ENCODE measurements around the gene PPOX.

The PPOX gene

DNA sequence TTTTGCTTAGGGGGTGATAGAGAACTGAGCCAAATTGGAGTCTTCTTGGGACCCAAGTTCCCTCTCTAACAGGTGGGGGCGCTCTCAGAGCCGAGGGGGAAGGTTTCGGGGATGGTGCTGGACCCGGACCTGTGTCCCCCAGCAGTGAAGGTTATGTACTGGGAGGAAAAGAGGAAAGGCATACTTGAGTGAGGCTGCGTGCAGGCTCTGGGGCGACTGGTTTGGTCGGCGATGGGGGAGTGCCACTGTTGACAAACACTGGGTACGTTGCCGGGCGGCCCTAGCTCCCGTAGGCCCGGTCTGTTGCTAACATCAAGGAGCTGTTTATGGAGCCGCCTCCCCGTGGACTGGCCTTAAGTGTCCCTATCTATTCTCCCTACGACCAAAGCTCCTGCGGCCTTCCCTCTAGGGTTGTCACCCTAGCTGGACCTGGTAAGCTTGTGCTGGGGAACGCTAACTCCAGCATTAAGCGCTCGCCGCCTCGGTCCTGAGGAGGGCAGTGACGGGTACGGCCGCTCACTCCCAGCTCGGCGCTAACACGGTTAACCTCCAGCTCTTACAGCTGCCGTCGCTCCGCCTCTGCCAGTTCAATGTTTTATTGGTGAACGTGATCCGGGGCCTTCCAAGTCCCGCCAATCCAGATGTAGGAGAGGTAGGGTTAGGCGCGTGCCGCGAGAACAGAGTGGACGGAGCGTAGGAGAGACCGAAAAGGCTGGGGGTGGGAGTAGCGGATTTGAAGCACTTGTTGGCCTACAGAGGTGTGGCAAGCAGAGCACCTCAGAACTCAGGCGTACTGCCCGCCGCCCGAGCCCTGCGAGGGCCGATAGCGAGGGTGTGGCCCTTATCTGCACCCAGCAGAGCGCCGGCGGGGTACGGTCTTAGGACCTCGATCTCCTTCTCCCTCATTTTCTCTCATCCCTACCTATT, at the start of gene PPOX:
Gene PPOX, plus strand, starts transcription at position 685 of the 927 bp plus-strand sequence. CDS start 422 bp downstream, outside the sequence.
- in situ Hi-C loops (cut with MboI; ENCODE audit: low pct_unique_long_range_greater_than_20kb, low sequenced_read_pairs, unreplicated experiment), result no loop called here

GRCh38 chr1:161117759-161118581, 48.3 kb upstream of the PPOX start, which contains the start of the genes NIT1 and PFDN2:
NIT1 (plus strand) TSS chr1:161118105; CDS start chr1:161118177, 72 bp downstream.
PFDN2 (minus strand) TSS chr1:161118037; CDS start chr1:161118026, 11 bp downstream.
- DNase-seq (ENCODE audit: low spot score), result peak; percentile 91
- TF ChIP-seq, protein P1, sequence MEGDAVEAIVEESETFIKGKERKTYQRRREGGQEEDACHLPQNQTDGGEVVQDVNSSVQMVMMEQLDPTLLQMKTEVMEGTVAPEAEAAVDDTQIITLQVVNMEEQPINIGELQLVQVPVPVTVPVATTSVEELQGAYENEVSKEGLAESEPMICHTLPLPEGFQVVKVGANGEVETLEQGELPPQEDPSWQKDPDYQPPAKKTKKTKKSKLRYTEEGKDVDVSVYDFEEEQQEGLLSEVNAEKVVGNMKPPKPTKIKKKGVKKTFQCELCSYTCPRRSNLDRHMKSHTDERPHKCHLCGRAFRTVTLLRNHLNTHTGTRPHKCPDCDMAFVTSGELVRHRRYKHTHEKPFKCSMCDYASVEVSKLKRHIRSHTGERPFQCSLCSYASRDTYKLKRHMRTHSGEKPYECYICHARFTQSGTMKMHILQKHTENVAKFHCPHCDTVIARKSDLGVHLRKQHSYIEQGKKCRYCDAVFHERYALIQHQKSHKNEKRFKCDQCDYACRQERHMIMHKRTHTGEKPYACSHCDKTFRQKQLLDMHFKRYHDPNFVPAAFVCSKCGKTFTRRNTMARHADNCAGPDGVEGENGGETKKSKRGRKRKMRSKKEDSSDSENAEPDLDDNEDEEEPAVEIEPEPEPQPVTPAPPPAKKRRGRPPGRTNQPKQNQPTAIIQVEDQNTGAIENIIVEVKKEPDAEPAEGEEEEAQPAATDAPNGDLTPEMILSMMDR (IDR thresholded peaks at IDR 0.05; ENCODE audit: extremely low read depth, insufficient read depth, missing control alignments), result no peak
- in situ Hi-C loops (cut with MboI; ENCODE audit: low pct_unique_long_range_greater_than_20kb, low sequenced_read_pairs, unreplicated experiment), result no loop called here

More for the DNA sequence above, at the start of gene PPOX:
- DNase-seq (ENCODE audit: low spot score), result peak; percentile 91
- TF ChIP-seq, protein P1 (IDR thresholded peaks at IDR 0.05; ENCODE audit: extremely low read depth, insufficient read depth, missing control alignments), result peak; percentile 54

DNA sequence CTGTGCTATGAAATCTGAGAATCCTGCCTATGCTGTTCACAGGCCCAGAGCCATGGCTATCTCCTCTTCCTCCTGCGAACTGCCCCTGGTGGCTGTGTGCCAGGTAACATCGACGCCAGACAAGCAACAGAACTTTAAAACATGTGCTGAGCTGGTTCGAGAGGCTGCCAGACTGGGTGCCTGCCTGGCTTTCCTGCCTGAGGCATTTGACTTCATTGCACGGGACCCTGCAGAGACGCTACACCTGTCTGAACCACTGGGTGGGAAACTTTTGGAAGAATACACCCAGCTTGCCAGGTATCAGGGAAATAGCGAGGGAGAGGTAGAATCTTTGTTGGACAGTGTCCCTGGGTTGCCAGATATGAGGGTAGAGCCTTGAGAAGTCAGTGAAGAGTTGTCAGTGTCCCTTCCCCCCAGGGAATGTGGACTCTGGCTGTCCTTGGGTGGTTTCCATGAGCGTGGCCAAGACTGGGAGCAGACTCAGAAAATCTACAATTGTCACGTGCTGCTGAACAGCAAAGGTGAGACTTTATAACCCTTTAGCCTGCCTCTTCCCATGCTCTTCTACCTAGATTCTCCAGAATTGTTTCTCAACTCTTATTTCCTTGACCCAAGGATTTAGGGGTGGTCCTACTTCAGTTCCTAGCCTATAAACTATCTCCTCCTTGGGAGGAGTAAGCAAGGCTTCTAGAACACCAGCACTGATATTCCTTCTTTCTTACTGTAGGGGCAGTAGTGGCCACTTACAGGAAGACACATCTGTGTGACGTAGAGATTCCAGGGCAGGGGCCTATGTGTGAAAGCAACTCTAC, 46.9 kb upstream of the PPOX start:
- TF ChIP-seq, protein P1 (IDR thresholded peaks at IDR 0.05; ENCODE audit: extremely low read depth, insufficient read depth, missing control alignments), result peak; percentile 35
- in situ Hi-C loops (cut with MboI; ENCODE audit: low pct_unique_long_range_greater_than_20kb, low sequenced_read_pairs, unreplicated experiment), result no loop called here
- DNase-seq (ENCODE audit: low spot score), result peak; percentile 83

DNA sequence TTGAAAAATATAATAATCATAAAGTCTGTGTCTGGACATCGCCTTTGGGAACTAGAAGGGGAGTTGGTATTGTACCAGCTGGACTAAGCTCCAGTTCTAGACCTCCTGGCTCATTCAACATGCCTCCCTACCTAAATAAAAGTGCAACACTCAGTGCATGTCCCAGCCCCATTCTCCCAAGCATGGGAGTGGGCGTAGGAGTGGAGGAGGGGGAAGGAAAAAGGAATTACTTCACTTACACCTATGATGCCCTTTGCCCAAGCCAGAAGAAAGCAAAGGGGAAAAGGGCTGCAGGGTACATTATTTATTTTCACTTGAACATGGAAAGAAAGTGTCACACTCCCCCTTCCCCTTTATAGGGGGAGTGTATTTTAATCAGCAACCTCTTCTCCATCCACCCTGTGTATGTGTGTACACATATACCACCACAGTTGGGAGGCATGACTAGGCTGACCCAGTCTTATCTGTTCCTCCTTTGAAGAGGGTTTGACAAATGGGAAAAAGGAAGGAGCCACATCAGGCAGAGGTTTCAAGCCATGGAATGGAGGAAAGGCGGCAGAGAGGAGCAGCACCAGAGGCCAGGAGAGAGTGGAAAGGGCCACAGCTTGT, 45.1 kb upstream of the PPOX start:
- in situ Hi-C loops (cut with MboI; ENCODE audit: low pct_unique_long_range_greater_than_20kb, low sequenced_read_pairs, unreplicated experiment), result no loop called here
- TF ChIP-seq, protein P1 (IDR thresholded peaks at IDR 0.05; ENCODE audit: extremely low read depth, insufficient read depth, missing control alignments), result no peak
- no peak for DNase-seq (ENCODE audit: low spot score)

- DNase-seq (ENCODE audit: low spot score), result no peak
- TF ChIP-seq, protein P1 (IDR thresholded peaks at IDR 0.05; ENCODE audit: extremely low read depth, insufficient read depth, missing control alignments), result no peak
- in situ Hi-C loops (cut with MboI; ENCODE audit: low pct_unique_long_range_greater_than_20kb, low sequenced_read_pairs, unreplicated experiment), result no loop called here
Observed at GRCh38 chr1:161121834-161122233, 44.4 kb upstream of the PPOX start.

Data from GM13977 (cell line).